Left cardiac atrium (tissue), 4 donors: ENCODE results near the gene PGS1. TPM values are rescaled to one million over a fixed set of nuclear protein-coding genes. Genes with fewer than 3 reads are reported as not detected.

Experiments
- ATAC-seq, 2 donors: fragments of 200-7000 bp; cut with Tn5 transposase; one replicate each; pipeline ENCODE4 v1.9.1; 2020; ENCODE audit warnings: mild to moderate bottlenecking in 2 of 2, moderate library complexity in 2 of 2
- DNase-seq: peaks from one replicate; pipeline ENCODE4 v3.0.0-alpha.2; 2020
- intact Hi-C, 2 donors: fragments of 100-400 bp; cut with DNase I; formaldehyde crosslinking; loops; one replicate each; pipeline versions ENCODE4 v1.14.1 to v1.15.1; 2022 to 2023
- total RNA-seq, 2 donors: library from RNA; stranded (reverse); fragmentation: NEBNext Ultra II Directional; extraction: Animal tissue kit (Norgen Biotek cat#: 25700); gene quantifications; one replicate each; pipeline ENCODE4 v1.2.1, GENCODE V29; 2021
- donor health status: DM: no; HTN: yes; CAD: no.
- donor health status: DM: no; HTN: yes; CAD: no; lungs with severe emphysema.
- donor health status: DM: yes; HTN: yes; CAD: no.
- donor health status: Dilated cardiomyopathy.

Gene PGS1
- total RNA-seq, 2 donors from 2014 or later: 17.7 to 24.3 TPM

GRCh38 chr17:78432226-78433012, 54.0 kb downstream of the PGS1 start:
- no peak for DNase-seq
- peak; percentile 11 to 63 for ATAC-seq
- intact Hi-C loops: no loop called here

- no peak for DNase-seq
- no peak for ATAC-seq
- intact Hi-C loops: no loop called here
Measured at GRCh38 chr17:78433013-78433727, 54.7 kb downstream of the PGS1 start.

GRCh38 chr17:78433780-78434335, 55.4 kb downstream of the PGS1 start:
- ATAC-seq: no peak

GRCh38 chr17:78434455-78435329, 56.2 kb downstream of the PGS1 start:
- no peak for DNase-seq
- intact Hi-C loops: no loop called here
- no peak for ATAC-seq

More at GRCh38 chr17:78433780-78434335, 55.4 kb downstream of the PGS1 start:
- intact Hi-C loops: no loop called here
- no peak for DNase-seq

GRCh38 chr17:78435330-78436005, 57.0 kb downstream of the PGS1 start:
- intact Hi-C loops: no loop called here
- DNase-seq: no peak

GRCh38 chr17:78437508-78438169, 59.2 kb downstream of the PGS1 start:
- ATAC-seq (no peak), DNase-seq (no peak)
- intact Hi-C loops: no loop called here

More at GRCh38 chr17:78435330-78436005, 57.0 kb downstream of the PGS1 start:
- no peak for ATAC-seq

GRCh38 chr17:78438271-78438691, 59.8 kb downstream of the PGS1 start:
- intact Hi-C loops: no loop called here
- DNase-seq (no peak), ATAC-seq (no peak)

- ATAC-seq: no peak
- intact Hi-C loops: no loop called here
- DNase-seq: no peak
Measured at GRCh38 chr17:78438694-78439325, 60.4 kb downstream of the PGS1 start.

- intact Hi-C loops: no loop called here
- no peak for ATAC-seq
- no peak for DNase-seq
Measured at GRCh38 chr17:78441271-78441971, 63.0 kb downstream of the PGS1 start.

- peak; percentile 75 to 93 for ATAC-seq
- DNase-seq: peak; percentile 85
- intact Hi-C loops: no loop called here
Measured at GRCh38 chr17:78442648-78443218, 64.3 kb downstream of the PGS1 start.

- DNase-seq (no peak), ATAC-seq (no peak)
- intact Hi-C loops: no loop called here
Measured at GRCh38 chr17:78444392-78444791, 65.9 kb downstream of the PGS1 start.

- intact Hi-C loops: no loop called here
- ATAC-seq (no peak), DNase-seq (no peak)
Measured at GRCh38 chr17:78446833-78447232, 68.4 kb downstream of the PGS1 start.

GRCh38 chr17:78448356-78448993, 70.0 kb downstream of the PGS1 start:
- no peak for DNase-seq
- intact Hi-C loops: no loop called here
- ATAC-seq: no peak

GRCh38 chr17:78449983-78450595, 71.6 kb downstream of the PGS1 start:
- intact Hi-C loops: no loop called here
- no peak for ATAC-seq

GRCh38 chr17:78450696-78451345, 72.4 kb downstream of the PGS1 start:
- ATAC-seq (no peak), DNase-seq (no peak)
- intact Hi-C loops: no loop called here

More at GRCh38 chr17:78449983-78450595, 71.6 kb downstream of the PGS1 start:
- no peak for DNase-seq
